SH-SY5Y (cell line): Measurements from ENCODE around the gene TENT5C.

Source experiments
- GATA2 ChIP-seq: IDR thresholded peaks from 2 replicates; pipeline ENCODE4 v1.6.1; 2011; ENCODE audit warnings: mild to moderate bottlenecking, low read depth, low read length
- GATA3 ChIP-seq: IDR thresholded peaks from 2 replicates; pipeline ENCODE4 v1.6.1; 2011; ENCODE audit warnings: low read depth, mild to moderate bottlenecking, low read length, moderate library complexity

DNA sequence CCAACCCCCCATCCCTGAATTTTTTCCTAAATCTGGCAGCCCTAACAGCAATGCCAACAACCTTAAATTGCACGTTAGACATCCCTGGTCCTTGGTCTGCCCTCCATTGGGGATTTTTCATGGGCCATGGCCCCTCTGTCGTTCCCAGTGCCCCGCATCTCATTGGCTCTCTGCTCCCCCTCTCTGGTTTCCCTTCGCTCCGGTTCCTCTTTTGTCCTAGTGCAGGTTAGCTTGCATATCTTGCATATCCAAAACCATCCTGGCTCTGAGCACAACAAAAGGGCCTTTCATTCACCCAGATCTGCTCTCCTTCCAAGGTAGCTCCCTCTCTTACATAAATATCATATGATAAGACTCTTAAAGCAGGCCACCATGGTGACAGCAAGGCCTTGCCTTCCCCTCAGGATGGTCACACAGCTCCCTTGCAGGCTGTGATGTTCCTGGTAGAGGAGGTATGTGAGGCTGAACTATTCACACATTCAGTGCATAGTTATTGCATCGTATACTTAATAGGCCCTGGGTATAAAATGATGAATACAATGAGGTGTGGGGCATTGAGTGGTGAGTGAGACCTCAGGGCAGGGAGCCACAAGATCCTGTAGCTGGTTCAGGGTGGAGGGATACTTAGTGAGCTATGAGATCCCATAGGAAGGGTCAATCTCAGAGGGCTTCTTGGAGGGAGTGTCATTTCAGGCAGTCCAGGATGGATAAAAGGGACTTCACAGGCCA is 45.2 kb downstream of the TENT5C start:
- no peak for TF ChIP-seq GATA2
- TF ChIP-seq GATA3, result no peak
